Naive thymus-derived CD4-positive, alpha-beta T cell (primary cell): ENCODE measurements around the gene SBK3. TPM values are rescaled to one million over a fixed set of nuclear protein-coding genes. Genes with fewer than 3 reads are reported as not detected.

ENCODE experiments used
- ATAC-seq: fragments of 150-1000 bp; cut with Tn5 transposase; 2 replicates; pipeline ENCODE4 v1.10.0; 2021; ENCODE audit warnings: mild to moderate bottlenecking, moderate library complexity
- CTCF ChIA-PET: fragments of 350-600 bp; sonication (Branson Sonifier 250); formaldehyde crosslinking; loops from one replicate; lab custom pipeline; 2021; ENCODE audit warnings: antibody characterized with exemption; lab: Charles Lee
- POLR2A ChIA-PET: fragments of 350-600 bp; sonication (Branson Sonifier 250); formaldehyde crosslinking; loops from one replicate; lab custom pipeline; 2021; ENCODE audit warnings: antibody characterized with exemption, inconsistent platforms; lab: Charles Lee
- DNase-seq, 9 donors: peaks; one replicate each; pipeline versions ENCODE4 v3.0.0 to v3.0.0-alpha.2; 2020 to 2022; ENCODE audit warnings: mixed read lengths in 1 of 9
- H3K27ac ChIP-seq: one replicate; pipeline ENCODE4 v1.7.0; 2013; ENCODE audit warnings: mild to moderate bottlenecking, low read depth, low read length, moderate library complexity
- H3K27me3 ChIP-seq, 2 donors: one replicate each; pipeline ENCODE4 v1.7.0; 2013; ENCODE audit warnings: low read length in 2 of 2, mild to moderate bottlenecking in 2 of 2, moderate library complexity in 2 of 2; ENCODE audit not compliant: control insufficient read depth in 2 of 2, insufficient read depth in 2 of 2
- H3K36me3 ChIP-seq, 3 experiments: 1 replicate in 2 of 3; 2 replicates in 1 of 3; pipeline ENCODE4 v1.7.0; 2013; ENCODE audit warnings: low read length in 3 of 3, mild to moderate bottlenecking in 3 of 3, moderate library complexity in 1 of 3; ENCODE audit not compliant: insufficient read depth in 3 of 3, control insufficient read depth in 2 of 3
- H3K4me1 ChIP-seq, 2 donors: one replicate each; pipeline ENCODE4 v1.7.0; 2013; ENCODE audit warnings: low read length in 2 of 2, mild to moderate bottlenecking in 2 of 2, moderate library complexity in 1 of 2; ENCODE audit not compliant: control insufficient read depth in 2 of 2, insufficient read depth in 2 of 2
- H3K4me3 ChIP-seq: 2 replicates; pipeline ENCODE4 v1.7.0; 2013; ENCODE audit warnings: mild to moderate bottlenecking, low read length
- H3K9me3 ChIP-seq, 3 experiments: 1 replicate in 2 of 3; 2 replicates in 1 of 3; pipeline ENCODE4 v1.7.0; 2013; ENCODE audit warnings: low read length in 3 of 3; ENCODE audit not compliant: control insufficient read depth in 2 of 3
- H3K27ac Mint-ChIP-seq, 9 donors: one replicate each; pipeline ENCODE4 v1.8.0; 2020 to 2022; ENCODE audit warnings: mixed read lengths in 9 of 9, mild to moderate bottlenecking in 8 of 9, moderate library complexity in 5 of 9, inconsistent platforms in 2 of 9
- H3K27me3 Mint-ChIP-seq, 5 donors: one replicate each; pipeline ENCODE4 v1.8.0; 2021 to 2022; ENCODE audit warnings: mixed read lengths in 5 of 5, mild to moderate bottlenecking in 1 of 5
- H3K36me3 Mint-ChIP-seq, 5 donors: one replicate each; pipeline ENCODE4 v1.8.0; 2020 to 2022; ENCODE audit warnings: mixed read lengths in 5 of 5, mild to moderate bottlenecking in 3 of 5, inconsistent platforms in 1 of 5
- H3K4me1 Mint-ChIP-seq, 7 donors: one replicate each; pipeline ENCODE4 v1.8.0; 2020 to 2022; ENCODE audit warnings: mixed read lengths in 7 of 7, mild to moderate bottlenecking in 3 of 7, inconsistent platforms in 1 of 7
- H3K4me3 Mint-ChIP-seq, 10 donors: one replicate each; pipeline ENCODE4 v1.8.0; 2020 to 2022; ENCODE audit warnings: mild to moderate bottlenecking in 10 of 10, mixed read lengths in 10 of 10, moderate library complexity in 6 of 10, inconsistent platforms in 2 of 10
- H3K9me3 Mint-ChIP-seq, 11 donors: one replicate each; pipeline ENCODE4 v1.8.0; 2020 to 2022; ENCODE audit warnings: mixed read lengths in 11 of 11, mild to moderate bottlenecking in 4 of 11, inconsistent platforms in 1 of 11, moderate library complexity in 1 of 11
- intact Hi-C, 2 donors: fragments of 100-400 bp; cut with micrococcal nuclease; formaldehyde crosslinking; loops; one replicate each; pipeline ENCODE4 v1.15.1; 2023
- polyA plus RNA-seq, 2 donors: library from polyadenylated mRNA; unstranded; fragments of 300-500 nt; fragmentation: Illumina TruSeq; gene quantifications; one replicate each; pipeline ENCODE4 v1.2.3, GENCODE V29; 2021
- total RNA-seq, 6 experiments: library from RNA in 5 of 6; stranded (reverse) in 5 of 6; gene quantifications; 1 replicate in 5 of 6; 2 replicates in 1 of 6; pipeline ENCODE4 v1.2.3 and lab custom pipeline; 2021 to 2026

Gene SBK3
- total and polyA plus RNA-seq, 7 experiments from 2014 or later, result not detected

DNA sequence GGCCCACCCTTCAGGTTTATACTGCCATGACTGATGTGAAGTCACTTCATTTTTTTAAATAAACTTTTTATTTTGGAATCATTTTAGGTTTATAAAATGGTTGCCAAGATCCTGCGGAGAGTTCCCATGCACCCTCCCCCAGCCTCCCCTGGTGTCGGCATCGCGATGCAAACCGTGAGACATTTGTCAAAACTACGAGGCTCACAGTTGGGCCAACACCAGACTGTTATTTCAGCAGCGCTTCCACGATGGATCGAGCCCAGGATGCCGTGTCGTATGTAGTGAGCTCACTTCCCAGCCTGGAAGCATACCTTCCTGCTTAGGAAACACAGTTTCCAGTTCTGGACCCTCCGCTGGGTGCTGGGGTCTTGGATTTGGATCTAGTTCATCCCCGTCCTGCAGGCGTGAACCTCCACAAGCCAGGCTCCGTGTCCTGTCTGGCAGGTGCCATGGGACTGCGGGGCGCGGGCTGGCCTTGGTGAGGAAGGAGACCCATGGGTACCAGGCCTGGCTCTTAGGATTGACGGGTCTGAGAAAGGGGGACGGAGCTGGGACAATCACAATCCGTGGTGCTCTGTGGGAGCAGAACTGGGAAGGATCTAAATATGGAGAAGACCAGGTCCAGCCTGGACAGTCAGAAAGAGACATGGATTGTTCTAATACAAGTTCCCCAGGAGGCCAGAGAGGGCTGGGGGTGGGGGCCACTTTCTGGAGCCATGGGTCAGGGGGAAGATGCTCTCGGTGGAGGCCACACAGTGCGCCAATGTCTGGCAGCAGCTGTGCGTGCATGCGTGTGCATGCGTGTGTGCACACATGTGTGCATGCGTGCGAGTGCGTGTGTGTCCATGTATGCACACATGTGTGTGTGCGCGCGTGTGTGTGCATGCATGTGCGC, 6.0 kb downstream of the SBK3 start:
- H3K4me1 ChIP-seq, result no peaks in the 10 kb centered on the region
- Mint-ChIP-seq H3K27me3 (peaks cover 0 to 9% (median 0%) of the 10 kb centered on the region in 5 donors), H3K4me3 (no peak overlapping the region), H3K4me1 (no peaks in the 10 kb centered on the region), H3K36me3 (no peaks in the 10 kb centered on the region), H3K9me3 (peaks cover 0 to 6% (median 0%) of the 10 kb centered on the region in 11 donors), H3K27ac (no peak overlapping the region)
- DNase-seq (no peak), ATAC-seq (no peak)
- no peak overlapping the region for H3K4me3 ChIP-seq
- H3K27ac ChIP-seq, result no peak overlapping the region
- no peaks in the 10 kb centered on the region for H3K9me3 ChIP-seq
- intact Hi-C loops, result no loop called here
- H3K27me3 ChIP-seq, result no peaks in the 10 kb centered on the region
- POLR2A ChIA-PET, result no interaction called here
- CTCF ChIA-PET, result interaction anchor here (0.5 kb wide), 1 partner anchor 93 kb away, joined by 3 read pairs; no protein-coding TSS in a partner anchor
- no peaks in the 10 kb centered on the region for H3K36me3 ChIP-seq

DNA sequence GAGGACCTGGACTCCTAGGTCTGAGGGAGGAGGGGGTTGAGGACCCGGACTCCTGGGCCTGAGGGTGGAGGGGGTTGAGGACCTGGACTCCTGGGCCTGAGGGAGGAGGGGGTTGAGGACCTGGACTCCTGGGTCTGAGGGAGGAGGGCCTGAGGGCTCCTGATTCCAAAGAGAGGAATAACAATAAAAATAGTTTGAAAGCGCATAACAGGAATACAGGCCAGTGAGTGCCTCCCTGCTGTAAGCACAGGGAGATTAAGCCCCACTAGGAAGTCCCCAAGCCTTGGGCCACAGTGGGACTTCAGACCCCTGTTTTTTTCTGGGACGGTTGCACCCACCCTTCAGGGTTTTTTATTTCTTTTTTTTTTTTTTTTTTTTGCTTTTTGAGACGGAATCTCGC, 7.2 kb downstream of the SBK3 start:
- ChIA-PET POLR2A (no interaction called here), CTCF (no interaction called here)
- Mint-ChIP-seq H3K27me3 (peaks cover 0 to 6% (median 0%) of the 10 kb centered on the region in 5 donors), H3K9me3 (peaks cover 0 to 3% (median 0%) of the 10 kb centered on the region in 11 donors), H3K4me1 (no peaks in the 10 kb centered on the region), H3K4me3 (no peak overlapping the region), H3K27ac (no peak overlapping the region), H3K36me3 (no peaks in the 10 kb centered on the region)
- no peaks in the 10 kb centered on the region for H3K9me3 ChIP-seq
- DNase-seq (no peak), ATAC-seq (no peak)
- H3K27ac ChIP-seq, result no peak overlapping the region
- H3K27me3 ChIP-seq, result no peaks in the 10 kb centered on the region
- no peaks in the 10 kb centered on the region for H3K36me3 ChIP-seq
- intact Hi-C loops, result no loop called here
- no peaks in the 10 kb centered on the region for H3K4me1 ChIP-seq
- no peak overlapping the region for H3K4me3 ChIP-seq

DNA sequence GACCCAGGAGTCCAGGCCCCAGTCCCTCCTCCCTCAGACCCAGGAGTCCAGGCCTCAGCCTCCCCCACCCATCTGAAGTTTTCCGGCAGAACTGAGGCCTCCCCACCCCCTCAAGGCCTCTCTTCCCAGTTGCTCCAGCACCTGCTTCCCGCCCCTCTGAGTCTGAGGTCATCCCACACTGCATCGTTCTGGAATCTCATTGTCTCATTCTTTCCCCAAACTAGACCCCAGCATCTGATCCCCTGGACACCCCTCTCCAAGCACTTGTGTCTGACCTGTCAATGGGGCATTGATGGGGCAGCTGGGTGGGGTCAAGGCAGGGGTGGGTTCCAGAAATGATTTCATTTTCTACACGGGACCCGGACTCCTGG, 7.6 kb downstream of the SBK3 start:
- intact Hi-C loops, result no loop called here
- Histone ChIP-seq H3K4me3 (no peak overlapping the region), H3K27ac (no peak overlapping the region), H3K4me1 (no peaks in the 10 kb centered on the region), H3K36me3 (no peaks in the 10 kb centered on the region), H3K9me3 (no peaks in the 10 kb centered on the region), H3K27me3 (no peaks in the 10 kb centered on the region)
- no peak overlapping the region for H3K4me3 Mint-ChIP-seq
- no peaks in the 10 kb centered on the region for H3K4me1 Mint-ChIP-seq
- no peak for DNase-seq
- H3K27ac Mint-ChIP-seq, result no peak overlapping the region
- H3K9me3 Mint-ChIP-seq, result peaks cover 0 to 3% (median 0%) of the 10 kb centered on the region in 11 donors
- H3K27me3 Mint-ChIP-seq, result peaks cover 0 to 6% (median 0%) of the 10 kb centered on the region in 5 donors
- ATAC-seq, result no peak
- ChIA-PET CTCF (no interaction called here), POLR2A (no interaction called here)
- no peaks in the 10 kb centered on the region for H3K36me3 Mint-ChIP-seq

DNA sequence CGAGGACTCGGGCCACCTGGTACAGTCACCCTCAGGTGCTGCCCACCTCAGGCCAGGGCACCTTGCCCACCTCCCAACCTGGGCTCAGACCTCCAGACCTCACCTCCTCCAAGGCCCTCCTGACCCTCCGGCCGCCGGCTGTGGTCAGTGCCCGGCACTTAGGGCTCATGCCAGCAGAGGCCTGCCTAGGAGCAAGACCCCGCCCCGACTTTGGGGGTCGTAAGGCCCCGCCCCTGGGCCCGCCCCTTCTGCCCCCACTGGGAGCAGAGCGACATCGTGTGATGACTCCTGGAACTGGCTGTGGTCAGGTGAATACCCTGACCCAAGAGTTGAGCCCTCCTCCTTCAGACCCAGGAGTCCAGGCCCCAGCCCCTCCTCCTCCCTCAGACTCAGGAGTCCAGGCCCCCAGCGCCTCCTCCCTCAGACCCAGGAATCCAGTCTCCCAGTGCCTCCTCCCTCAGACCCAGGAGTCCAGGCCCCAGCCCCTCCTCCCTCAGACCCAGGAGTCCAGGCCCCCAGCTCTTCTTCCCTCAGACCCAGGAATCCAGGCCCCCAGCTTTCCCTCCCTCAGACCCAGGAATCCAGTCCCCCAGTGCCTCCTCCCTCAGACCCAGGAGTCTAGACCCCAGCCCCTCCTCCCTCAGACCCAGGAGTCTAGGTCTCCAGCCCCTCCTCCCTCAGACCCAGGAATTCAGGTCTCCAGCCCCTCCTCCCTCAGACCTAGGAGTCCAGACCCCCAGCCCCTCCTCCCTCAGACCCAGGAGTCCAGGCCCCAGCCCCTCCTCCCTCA, 8.2 kb downstream of the SBK3 start, which contains the start of gene SBK2:
Gene SBK2 (minus strand): TSS at position 183 of the 790 bp plus-strand sequence. CDS start 839 bp downstream, outside the sequence.
- no peaks in the 10 kb centered on the region for H3K4me1 ChIP-seq
- H3K4me3 Mint-ChIP-seq, result no peak within 1 kb of the TSS
- no peaks in the 10 kb centered on the region for H3K27me3 ChIP-seq
- H3K27me3 Mint-ChIP-seq, result peaks cover 0 to 6% (median 0%) of the 10 kb centered on the region in 5 donors
- DNase-seq (no peak), ATAC-seq (no peak)
- H3K27ac Mint-ChIP-seq, result no peak within 1 kb of the TSS
- POLR2A ChIA-PET, result no interaction called here
- no peaks in the 10 kb centered on the region for H3K36me3 Mint-ChIP-seq
- H3K27ac ChIP-seq, result no peak within 1 kb of the TSS
- H3K36me3 ChIP-seq, result no peaks in the 10 kb centered on the region
- no peaks in the 10 kb centered on the region for H3K9me3 ChIP-seq
- no peaks in the 10 kb centered on the region for H3K4me1 Mint-ChIP-seq
- no peaks in the 10 kb centered on the region for H3K9me3 Mint-ChIP-seq
- intact Hi-C loops, result no loop called here
- CTCF ChIA-PET, result no interaction called here
- H3K4me3 ChIP-seq, result no peak within 1 kb of the TSS

DNA sequence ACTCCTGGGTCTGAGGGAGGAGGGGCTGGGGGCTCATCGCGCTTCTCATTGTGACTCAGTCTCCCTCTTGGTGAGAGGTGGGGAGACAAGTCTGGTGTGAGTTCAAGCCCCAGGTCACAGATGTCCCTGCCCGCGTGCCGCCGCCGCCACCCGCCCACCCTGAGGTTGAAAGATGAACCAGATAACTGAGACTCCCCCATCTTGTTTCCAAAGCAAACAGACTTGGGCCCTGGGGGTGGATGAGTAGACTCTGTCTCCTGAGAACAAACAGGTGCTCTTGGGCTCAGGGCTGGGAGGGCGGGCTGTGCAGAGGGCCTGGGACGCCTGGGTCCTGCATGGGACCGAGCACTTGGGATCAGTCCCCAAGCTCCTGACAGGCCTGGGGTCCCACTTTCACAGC, 9.0 kb downstream of the SBK3 start:
- peaks cover 0 to 3% (median 0%) of the 10 kb centered on the region in 5 donors for H3K27me3 Mint-ChIP-seq
- no peak overlapping the region for H3K27ac Mint-ChIP-seq
- CTCF ChIA-PET, result interaction anchor here (0.6 kb wide), 1 partner anchor 1335 kb away, joined by 3 read pairs; no protein-coding TSS in a partner anchor

DNA sequence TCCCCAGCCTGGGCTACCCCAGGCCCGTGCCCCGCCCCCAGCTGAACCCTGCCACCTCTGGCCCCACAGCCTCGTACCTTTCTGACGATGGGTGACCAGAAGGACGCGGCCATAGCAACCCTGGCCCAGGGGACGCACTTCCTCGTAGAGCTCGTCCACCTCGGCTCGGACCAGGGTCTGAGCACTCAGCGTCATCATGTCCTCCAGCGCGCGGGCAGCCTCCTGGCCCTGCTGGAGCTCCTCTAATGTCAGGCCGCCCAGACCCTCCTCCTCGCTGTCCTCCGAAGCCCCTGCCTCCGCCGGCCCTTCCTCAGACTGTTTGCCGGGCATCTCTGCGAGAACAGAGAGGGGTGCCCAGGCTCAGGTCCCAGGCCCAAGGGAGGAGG, 9.4 kb downstream of the SBK3 start:
- intact Hi-C loops, result no loop called here
- Histone ChIP-seq H3K4me1 (no peaks in the 10 kb centered on the region), H3K4me3 (no peak overlapping the region), H3K9me3 (no peaks in the 10 kb centered on the region), H3K27ac (no peak overlapping the region), H3K36me3 (no peaks in the 10 kb centered on the region), H3K27me3 (no peaks in the 10 kb centered on the region)
- ChIA-PET POLR2A (interaction anchor here (1.0 kb wide), 1 partner anchor 419 kb away, joined by 3 read pairs; no protein-coding TSS in a partner anchor), CTCF (interaction anchor here (0.6 kb wide), 2 partner anchors 1192 to 1335 kb away, joined by 3 read pairs; no protein-coding TSS in a partner anchor)
- Mint-ChIP-seq H3K27ac (no peak overlapping the region), H3K4me3 (no peak overlapping the region), H3K36me3 (no peaks in the 10 kb centered on the region), H3K9me3 (no peaks in the 10 kb centered on the region), H3K27me3 (peaks cover 0 to 3% (median 0%) of the 10 kb centered on the region in 5 donors), H3K4me1 (no peaks in the 10 kb centered on the region)
- DNase-seq, result no peak
- no peak for ATAC-seq

More for the DNA sequence above, 9.0 kb downstream of the SBK3 start:
- H3K36me3 Mint-ChIP-seq, result no peaks in the 10 kb centered on the region
- no peaks in the 10 kb centered on the region for H3K27me3 ChIP-seq
- DNase-seq, result no peak
- intact Hi-C loops, result no loop called here
- H3K4me1 Mint-ChIP-seq, result no peaks in the 10 kb centered on the region
- no peak overlapping the region for H3K4me3 Mint-ChIP-seq
- H3K4me1 ChIP-seq, result no peaks in the 10 kb centered on the region
- no peaks in the 10 kb centered on the region for H3K9me3 ChIP-seq
- no peaks in the 10 kb centered on the region for H3K36me3 ChIP-seq
- H3K27ac ChIP-seq, result no peak overlapping the region
- no peak overlapping the region for H3K4me3 ChIP-seq
- ATAC-seq, result no peak
- H3K9me3 Mint-ChIP-seq, result no peaks in the 10 kb centered on the region
- POLR2A ChIA-PET, result interaction anchor here (1.0 kb wide), 1 partner anchor 420 kb away, joined by 3 read pairs; no protein-coding TSS in a partner anchor
